Mesothelial cell of epicardium (in vitro differentiated cells): ENCODE measurements around the gene GOLGA5. TPM values are rescaled to one million over a fixed set of nuclear protein-coding genes. Genes with fewer than 3 reads are reported as not detected.
"Not testable (repeated sequence)": the region's sequence is repeated elsewhere in the genome, so short reads cannot be mapped to it uniquely, and the experiment has no call there.

Experiments
- DNase-seq, 2 experiments: peaks; one replicate each; pipeline ENCODE4 v3.0.0; 2021; ENCODE audit warnings: low spot score in 2 of 2; ENCODE audit not compliant: unreplicated experiment in 2 of 2
- H3K27ac Mint-ChIP-seq: 2 replicates; pipeline ENCODE4 v1.8.0; 2021; ENCODE audit warnings: mixed read lengths
- H3K27me3 Mint-ChIP-seq: 2 replicates; pipeline ENCODE4 v1.8.0; 2021; ENCODE audit warnings: low read depth, mixed read lengths
- H3K36me3 Mint-ChIP-seq: 2 replicates; pipeline ENCODE4 v1.8.0; 2021; ENCODE audit warnings: mixed read lengths
- H3K4me1 Mint-ChIP-seq: 2 replicates; pipeline ENCODE4 v1.8.0; 2021; ENCODE audit warnings: mixed read lengths
- H3K4me3 Mint-ChIP-seq: 2 replicates; pipeline ENCODE4 v1.8.0; 2021; ENCODE audit warnings: mild to moderate bottlenecking, moderate library complexity, mixed read lengths
- H3K9me3 Mint-ChIP-seq: 2 replicates; pipeline ENCODE4 v1.8.0; 2021; ENCODE audit warnings: mixed read lengths
- total RNA-seq: library from RNA; stranded (reverse); gene quantifications from 3 replicates; pipeline ENCODE4 v1.2.1, GENCODE V29; 2021
- TF ChIP-seq, protein P1 (sequence below): fragments of 200-600 bp; sonication (generic); IDR thresholded peaks from one replicate; pipeline ENCODE4 v1.5.0; 2021; ENCODE audit warnings: antibody characterized with exemption; ENCODE audit not compliant: unreplicated experiment

Gene GOLGA5
- total RNA-seq, 1 donor from 2014 or later: 36.3 TPM

GRCh38 chr14:92759679-92760523 lies 34.2 kb upstream of the GOLGA5 start:
- TF ChIP-seq, protein P1, sequence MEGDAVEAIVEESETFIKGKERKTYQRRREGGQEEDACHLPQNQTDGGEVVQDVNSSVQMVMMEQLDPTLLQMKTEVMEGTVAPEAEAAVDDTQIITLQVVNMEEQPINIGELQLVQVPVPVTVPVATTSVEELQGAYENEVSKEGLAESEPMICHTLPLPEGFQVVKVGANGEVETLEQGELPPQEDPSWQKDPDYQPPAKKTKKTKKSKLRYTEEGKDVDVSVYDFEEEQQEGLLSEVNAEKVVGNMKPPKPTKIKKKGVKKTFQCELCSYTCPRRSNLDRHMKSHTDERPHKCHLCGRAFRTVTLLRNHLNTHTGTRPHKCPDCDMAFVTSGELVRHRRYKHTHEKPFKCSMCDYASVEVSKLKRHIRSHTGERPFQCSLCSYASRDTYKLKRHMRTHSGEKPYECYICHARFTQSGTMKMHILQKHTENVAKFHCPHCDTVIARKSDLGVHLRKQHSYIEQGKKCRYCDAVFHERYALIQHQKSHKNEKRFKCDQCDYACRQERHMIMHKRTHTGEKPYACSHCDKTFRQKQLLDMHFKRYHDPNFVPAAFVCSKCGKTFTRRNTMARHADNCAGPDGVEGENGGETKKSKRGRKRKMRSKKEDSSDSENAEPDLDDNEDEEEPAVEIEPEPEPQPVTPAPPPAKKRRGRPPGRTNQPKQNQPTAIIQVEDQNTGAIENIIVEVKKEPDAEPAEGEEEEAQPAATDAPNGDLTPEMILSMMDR: no peak
- no peak overlapping the region for H3K4me3 Mint-ChIP-seq
- H3K27ac Mint-ChIP-seq: no peak overlapping the region
- H3K36me3 Mint-ChIP-seq: no peaks in the 10 kb centered on the region
- H3K27me3 Mint-ChIP-seq: peaks cover 2% of the 10 kb centered on the region
- no peaks in the 10 kb centered on the region for H3K9me3 Mint-ChIP-seq
- H3K4me1 Mint-ChIP-seq: no peaks in the 10 kb centered on the region
- no peak for DNase-seq

GRCh38 chr14:92760524-92760805 lies 33.6 kb upstream of the GOLGA5 start:
- TF ChIP-seq, protein P1: no peak
- no peaks in the 10 kb centered on the region for H3K4me1 Mint-ChIP-seq
- no peak for DNase-seq
- no peaks in the 10 kb centered on the region for H3K36me3 Mint-ChIP-seq
- H3K27ac Mint-ChIP-seq: no peak overlapping the region
- no peaks in the 10 kb centered on the region for H3K9me3 Mint-ChIP-seq
- H3K4me3 Mint-ChIP-seq: no peak overlapping the region
- H3K27me3 Mint-ChIP-seq: peaks cover 2% of the 10 kb centered on the region

- H3K9me3 Mint-ChIP-seq, H3K27ac Mint-ChIP-seq, DNase-seq, H3K27me3 Mint-ChIP-seq, H3K4me3 Mint-ChIP-seq, H3K4me1 Mint-ChIP-seq, H3K36me3 Mint-ChIP-seq: not testable (repeated sequence)
Observed at GRCh38 chr14:92763666-92764631, 30.2 kb upstream of the GOLGA5 start.

DNA sequence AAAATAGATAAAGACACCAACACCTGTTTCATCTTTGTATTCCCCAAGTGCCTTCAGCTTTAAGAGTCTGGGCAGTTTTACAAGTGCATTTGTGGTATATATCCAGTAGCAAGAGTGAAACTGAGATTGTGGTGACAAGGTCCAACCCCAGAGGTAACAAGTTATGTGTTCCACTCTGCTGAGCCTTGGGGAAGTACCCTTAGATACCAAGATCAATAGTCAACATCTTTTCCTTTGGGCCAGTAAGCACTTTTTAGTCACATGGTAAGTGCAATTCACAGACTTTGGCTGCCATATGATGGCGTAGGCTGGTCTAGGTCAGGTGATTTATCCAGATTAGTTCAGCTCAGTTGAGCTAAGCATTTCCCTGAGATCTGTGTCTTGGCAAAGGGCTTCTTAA lies 25.9 kb upstream of the GOLGA5 start:
- not testable (repeated sequence) for H3K27me3 Mint-ChIP-seq, H3K4me1 Mint-ChIP-seq, H3K27ac Mint-ChIP-seq, H3K9me3 Mint-ChIP-seq, H3K4me3 Mint-ChIP-seq, H3K36me3 Mint-ChIP-seq, DNase-seq

GRCh38 chr14:92768795-92769194 lies 25.3 kb upstream of the GOLGA5 start:
- no peaks in the 10 kb centered on the region for H3K36me3 Mint-ChIP-seq
- H3K4me1 Mint-ChIP-seq: no peaks in the 10 kb centered on the region
- DNase-seq: no peak
- H3K27ac Mint-ChIP-seq: no peak overlapping the region
- no peak overlapping the region for H3K4me3 Mint-ChIP-seq
- TF ChIP-seq, protein P1: no peak
- no peaks in the 10 kb centered on the region for H3K9me3 Mint-ChIP-seq
- no peaks in the 10 kb centered on the region for H3K27me3 Mint-ChIP-seq

GRCh38 chr14:92770484-92770883 lies 23.6 kb upstream of the GOLGA5 start:
- no peak overlapping the region for H3K4me3 Mint-ChIP-seq
- H3K27ac Mint-ChIP-seq: no peak overlapping the region
- no peaks in the 10 kb centered on the region for H3K9me3 Mint-ChIP-seq
- no peaks in the 10 kb centered on the region for H3K27me3 Mint-ChIP-seq
- no peak for DNase-seq
- no peaks in the 10 kb centered on the region for H3K4me1 Mint-ChIP-seq
- TF ChIP-seq, protein P1: no peak
- H3K36me3 Mint-ChIP-seq: no peaks in the 10 kb centered on the region
